Uterus (tissue), 4 donors: ENCODE results near the gene TET2. TPM values are rescaled to one million over a fixed set of nuclear protein-coding genes. Genes with fewer than 3 reads are reported as not detected.

ENCODE experiments used
- DNase-seq, 2 donors: peaks; one replicate each; pipeline ENCODE4 v3.0.0-alpha.2; 2019 to 2020
- H3K27ac ChIP-seq, 2 donors: fragments of 200-600 bp; sonication (generic); 1 replicate in 1 of 2; 2 replicates in 1 of 2; pipeline ENCODE4 v1.5.1; 2016 to 2018
- H3K27me3 ChIP-seq, 2 donors: fragments of 200-600 bp; sonication (generic); one replicate each; pipeline ENCODE4 v1.5.1; 2018 to 2019; ENCODE audit warnings: control low read depth in 1 of 2
- H3K36me3 ChIP-seq, 2 donors: fragments of 200-600 bp; sonication (generic); one replicate each; pipeline ENCODE4 v1.5.1; 2019; ENCODE audit warnings: control low read depth in 1 of 2
- H3K4me1 ChIP-seq, 2 donors: fragments of 200-600 bp; sonication (generic); one replicate each; pipeline ENCODE4 v1.5.1; 2018 to 2019; ENCODE audit warnings: control low read depth in 1 of 2
- H3K4me3 ChIP-seq, 2 donors: fragments of 200-600 bp; sonication (generic); 1 replicate in 1 of 2; 2 replicates in 1 of 2; pipeline ENCODE4 v1.5.1; 2018 to 2019; ENCODE audit warnings: mild to moderate bottlenecking in 1 of 2
- H3K9me3 ChIP-seq, 2 donors: fragments of 200-600 bp; sonication (generic); one replicate each; pipeline ENCODE4 v1.5.1; 2019; ENCODE audit warnings: control low read depth in 1 of 2
- POLR2A ChIP-seq, 2 donors: fragments of 450-650 bp; IDR thresholded peaks; one replicate each; pipeline ENCODE4 v1.6.1; 2016; ENCODE audit warnings: antibody characterized with exemption in 2 of 2, mild to moderate bottlenecking in 1 of 2, moderate library complexity in 1 of 2
- intact Hi-C: fragments of 100-400 bp; cut with DNase I; formaldehyde crosslinking; loops from one replicate; pipeline ENCODE4 v1.15.1; 2023; ENCODE audit warnings: low total_unique reads
- total RNA-seq, 4 donors: library from RNA; depleted of rRNA in 3 of 4; stranded (reverse); fragments of >200 nt in 3 of 4; gene quantifications; one replicate each; pipeline versions ENCODE4 v1.1.0 to v1.2.4, GENCODE V29; 2014 to 2023
- TF ChIP-seq, protein P1 (sequence below), 4 experiments: fragments of 200-600 bp in 2 of 4; fragments of 450-650 bp in 2 of 4; sonication (generic) in 2 of 4; IDR thresholded peaks; one replicate each; pipeline ENCODE4 v1.5.1; 2016 to 2019; ENCODE audit warnings: antibody characterized with exemption in 4 of 4, mild to moderate bottlenecking in 2 of 4, moderate library complexity in 1 of 4
- donor health status: DM: yes; HTN: yes; CAD: no.

The TET2 gene
- total RNA-seq, 4 donors from 2014 or later: 17.9 to 93.5 (median 35.9) TPM

DNA sequence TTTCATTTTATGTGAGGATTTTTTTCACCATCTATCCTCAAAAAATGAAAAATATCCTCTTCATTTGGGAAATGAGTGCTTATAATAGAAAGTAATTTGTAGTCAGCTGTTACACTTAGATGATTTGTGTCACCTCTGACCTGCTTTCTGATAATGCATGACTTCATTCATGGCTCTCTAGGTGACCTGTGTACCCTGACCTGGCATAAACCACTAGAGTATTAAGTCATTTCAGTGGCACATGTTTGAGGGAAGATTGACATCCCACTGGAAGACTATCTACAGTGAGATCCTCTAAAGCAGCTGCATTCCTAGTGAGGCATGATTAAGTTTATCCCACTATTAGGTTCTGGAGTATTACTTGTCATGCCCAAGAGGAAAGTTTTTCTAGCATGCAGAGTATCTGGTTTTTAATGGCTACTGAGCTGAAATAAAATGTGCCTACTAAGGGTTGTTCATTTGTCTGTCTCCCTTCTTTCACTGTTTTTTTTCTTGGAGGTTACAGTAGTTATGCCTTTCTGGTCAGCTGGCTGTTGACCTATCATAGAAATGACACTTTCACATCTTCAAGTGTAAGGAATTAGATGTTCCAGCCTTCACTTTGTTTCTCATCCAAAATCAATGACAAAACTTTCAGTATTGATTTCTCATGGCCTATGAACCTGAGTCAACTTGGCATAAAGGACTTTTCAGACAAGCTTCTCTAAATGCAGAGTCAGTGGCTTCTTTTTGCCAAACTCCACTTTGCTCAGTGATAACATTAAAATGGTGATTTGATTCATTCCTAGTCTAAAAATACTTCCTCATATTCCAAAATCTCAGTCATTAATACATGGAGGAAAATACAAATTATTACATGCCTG, 33.1 kb downstream of the TET2 start:
- H3K27ac ChIP-seq: no peak overlapping the region
- no peaks in the 10 kb centered on the region for H3K9me3 ChIP-seq
- no peaks in the 10 kb centered on the region for H3K36me3 ChIP-seq
- DNase-seq: no peak
- H3K27me3 ChIP-seq: no peaks in the 10 kb centered on the region
- TF ChIP-seq POLR2A (IDR thresholded peaks at IDR 0.05): no peak
- TF ChIP-seq, protein P1, sequence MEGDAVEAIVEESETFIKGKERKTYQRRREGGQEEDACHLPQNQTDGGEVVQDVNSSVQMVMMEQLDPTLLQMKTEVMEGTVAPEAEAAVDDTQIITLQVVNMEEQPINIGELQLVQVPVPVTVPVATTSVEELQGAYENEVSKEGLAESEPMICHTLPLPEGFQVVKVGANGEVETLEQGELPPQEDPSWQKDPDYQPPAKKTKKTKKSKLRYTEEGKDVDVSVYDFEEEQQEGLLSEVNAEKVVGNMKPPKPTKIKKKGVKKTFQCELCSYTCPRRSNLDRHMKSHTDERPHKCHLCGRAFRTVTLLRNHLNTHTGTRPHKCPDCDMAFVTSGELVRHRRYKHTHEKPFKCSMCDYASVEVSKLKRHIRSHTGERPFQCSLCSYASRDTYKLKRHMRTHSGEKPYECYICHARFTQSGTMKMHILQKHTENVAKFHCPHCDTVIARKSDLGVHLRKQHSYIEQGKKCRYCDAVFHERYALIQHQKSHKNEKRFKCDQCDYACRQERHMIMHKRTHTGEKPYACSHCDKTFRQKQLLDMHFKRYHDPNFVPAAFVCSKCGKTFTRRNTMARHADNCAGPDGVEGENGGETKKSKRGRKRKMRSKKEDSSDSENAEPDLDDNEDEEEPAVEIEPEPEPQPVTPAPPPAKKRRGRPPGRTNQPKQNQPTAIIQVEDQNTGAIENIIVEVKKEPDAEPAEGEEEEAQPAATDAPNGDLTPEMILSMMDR (IDR thresholded peaks at IDR 0.05): no peak
- intact Hi-C loops: no loop called here
- peaks cover 0 to 11% of the 10 kb centered on the region in 2 donors for H3K4me1 ChIP-seq
- no peak overlapping the region for H3K4me3 ChIP-seq

DNA sequence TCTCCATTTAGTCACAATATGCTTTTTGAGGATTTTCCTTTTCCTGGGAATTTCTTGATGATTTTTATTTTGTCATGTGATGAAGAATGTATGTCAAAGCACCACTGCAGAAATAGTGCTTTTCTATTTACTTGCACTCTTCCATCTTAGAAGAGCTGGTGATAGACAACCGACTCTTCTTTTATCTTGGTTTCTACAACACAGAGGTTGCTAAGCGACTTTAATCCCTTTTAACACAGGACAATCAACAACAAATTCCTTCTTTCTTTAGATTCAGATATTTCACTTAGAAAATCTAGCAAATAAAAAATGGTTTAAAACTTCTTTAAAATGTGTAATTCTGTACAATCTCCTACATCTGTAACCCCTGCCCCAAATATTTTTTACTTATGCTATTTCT, 34.6 kb downstream of the TET2 start:
- Histone ChIP-seq H3K27me3 (no peaks in the 10 kb centered on the region), H3K4me1 (peaks cover 0 to 11% of the 10 kb centered on the region in 2 donors), H3K36me3 (no peaks in the 10 kb centered on the region), H3K27ac (no peak overlapping the region), H3K4me3 (no peak overlapping the region), H3K9me3 (no peaks in the 10 kb centered on the region)
- no peak for DNase-seq
- intact Hi-C loops: no loop called here
- no peak for TF ChIP-seq POLR2A (IDR thresholded peaks at IDR 0.05)
- TF ChIP-seq, protein P1 (IDR thresholded peaks at IDR 0.05): no peak

DNA sequence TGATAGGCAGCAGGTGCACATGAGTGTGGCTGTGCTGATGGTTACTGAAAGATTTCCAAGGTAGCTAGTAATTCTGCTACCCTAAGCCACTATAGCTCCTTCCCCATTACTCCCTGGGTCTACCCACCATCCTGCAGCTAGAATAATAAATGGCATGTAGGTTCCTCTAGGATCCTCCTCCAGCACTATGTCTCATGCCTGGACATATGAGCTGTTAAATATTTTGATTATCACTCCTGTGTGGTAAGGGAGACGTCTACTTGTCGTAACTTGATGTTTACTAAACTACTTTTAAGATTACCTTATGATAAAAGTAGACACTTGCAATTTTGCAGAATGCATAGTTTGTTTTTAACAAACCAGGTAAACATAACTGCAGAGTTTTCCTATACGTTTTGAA, 35.5 kb downstream of the TET2 start:
- no peak for DNase-seq
- Histone ChIP-seq H3K27ac (no peak overlapping the region), H3K36me3 (no peaks in the 10 kb centered on the region), H3K4me3 (no peak overlapping the region), H3K27me3 (no peaks in the 10 kb centered on the region), H3K9me3 (no peaks in the 10 kb centered on the region), H3K4me1 (peaks cover 0 to 11% of the 10 kb centered on the region in 2 donors)
- TF ChIP-seq, protein P1 (IDR thresholded peaks at IDR 0.05): no peak
- no peak for TF ChIP-seq POLR2A (IDR thresholded peaks at IDR 0.05)
- intact Hi-C loops: no loop called here

DNA sequence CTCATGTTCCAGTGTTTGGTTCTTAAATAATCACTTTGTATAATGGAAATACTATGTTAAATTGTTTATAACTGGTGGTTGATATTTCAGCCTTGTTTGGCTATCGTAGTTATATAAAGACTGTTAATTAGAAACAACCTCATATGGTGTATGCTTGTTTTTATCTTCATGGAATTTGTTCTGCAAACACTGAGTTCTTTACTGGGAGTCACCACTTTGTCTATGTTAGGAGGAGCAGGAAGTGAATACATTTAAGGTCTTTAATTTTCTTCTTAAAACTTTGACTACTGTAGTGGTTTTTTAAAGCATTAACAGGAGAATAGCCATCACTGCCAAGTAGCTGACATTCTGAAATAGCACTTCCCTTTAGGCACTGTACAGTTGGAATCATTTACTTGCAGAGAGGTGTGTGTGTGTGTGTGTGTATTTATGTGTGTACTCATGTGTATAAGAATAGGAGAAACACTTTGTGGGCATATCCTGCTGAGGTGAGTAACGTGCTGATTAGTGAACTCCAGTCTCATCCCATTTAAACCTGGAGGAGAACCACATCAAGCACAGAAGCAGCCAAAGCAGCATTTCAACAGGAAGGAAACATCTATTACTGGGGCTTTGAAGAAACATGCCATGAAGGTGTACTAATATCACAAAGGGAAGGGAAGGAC, 37.8 kb downstream of the TET2 start:
- intact Hi-C loops: no loop called here
- Histone ChIP-seq H3K9me3 (no peaks in the 10 kb centered on the region), H3K27ac (no peak overlapping the region), H3K4me1 (peaks cover 0 to 11% of the 10 kb centered on the region in 2 donors), H3K4me3 (no peak overlapping the region), H3K36me3 (no peaks in the 10 kb centered on the region), H3K27me3 (no peaks in the 10 kb centered on the region)
- no peak for DNase-seq
- TF ChIP-seq, protein P1 (IDR thresholded peaks at IDR 0.05): no peak
- TF ChIP-seq POLR2A (IDR thresholded peaks at IDR 0.05): no peak

DNA sequence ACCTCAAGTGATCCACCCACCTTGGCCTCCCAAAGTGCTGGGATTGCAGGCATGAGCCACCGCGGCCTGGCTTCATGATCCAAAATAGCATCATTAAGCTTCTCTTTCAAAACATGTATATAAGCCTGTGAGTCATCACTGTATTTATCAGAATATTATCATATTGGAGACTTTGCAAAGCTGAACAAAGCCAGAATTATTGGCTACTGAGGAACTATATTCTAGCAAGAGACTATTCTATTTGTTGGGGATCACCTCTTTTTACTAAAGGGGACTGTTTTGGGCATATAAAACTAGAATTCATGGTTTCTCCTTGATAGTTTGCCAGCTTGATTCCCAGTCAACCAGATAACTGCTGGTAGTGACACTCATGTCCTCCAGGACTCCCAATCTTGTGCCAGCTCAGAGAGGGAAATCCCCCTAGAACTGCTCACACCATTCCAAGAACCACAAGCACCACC, 40.1 kb downstream of the TET2 start:
- no peak overlapping the region for H3K4me3 ChIP-seq
- H3K36me3 ChIP-seq: no peaks in the 10 kb centered on the region
- no peaks in the 10 kb centered on the region for H3K27me3 ChIP-seq
- TF ChIP-seq, protein P1 (IDR thresholded peaks at IDR 0.05): no peak
- no peak for TF ChIP-seq POLR2A (IDR thresholded peaks at IDR 0.05)
- intact Hi-C loops: no loop called here
- H3K9me3 ChIP-seq: no peaks in the 10 kb centered on the region
- DNase-seq: no peak
- peaks cover 4 to 5% of the 10 kb centered on the region in 2 donors for H3K4me1 ChIP-seq
- no peak overlapping the region for H3K27ac ChIP-seq
